Raji (cell line): Measurements from ENCODE around the gene WDR70.

Source experiments
- POLR2A ChIP-seq: IDR thresholded peaks from 2 replicates; pipeline ENCODE4 v1.6.1; 2011; ENCODE audit warnings: low read depth, low read length, control low read depth; ENCODE audit not compliant: insufficient read depth

The WDR70 gene

DNA sequence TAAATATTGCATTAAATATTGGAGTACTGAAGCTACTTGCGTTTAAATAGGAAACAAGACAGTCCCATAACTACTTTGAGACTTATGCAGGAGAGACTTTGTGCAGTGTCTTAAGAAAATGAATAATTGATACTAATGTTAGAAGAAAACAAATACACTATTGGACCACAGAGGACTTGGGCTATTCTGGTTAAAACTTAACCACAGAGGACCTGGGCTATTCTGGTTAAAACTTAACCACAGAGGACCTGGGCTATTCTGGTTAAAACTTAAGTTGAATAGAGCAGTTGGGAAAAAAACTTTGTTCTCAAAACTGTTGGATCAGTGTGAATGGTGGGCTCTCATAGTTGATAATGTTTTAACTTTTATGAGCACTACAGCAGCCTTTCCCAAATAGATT lies 141.7 kb downstream of the WDR70 start:
- TF ChIP-seq POLR2A = no peak

DNA sequence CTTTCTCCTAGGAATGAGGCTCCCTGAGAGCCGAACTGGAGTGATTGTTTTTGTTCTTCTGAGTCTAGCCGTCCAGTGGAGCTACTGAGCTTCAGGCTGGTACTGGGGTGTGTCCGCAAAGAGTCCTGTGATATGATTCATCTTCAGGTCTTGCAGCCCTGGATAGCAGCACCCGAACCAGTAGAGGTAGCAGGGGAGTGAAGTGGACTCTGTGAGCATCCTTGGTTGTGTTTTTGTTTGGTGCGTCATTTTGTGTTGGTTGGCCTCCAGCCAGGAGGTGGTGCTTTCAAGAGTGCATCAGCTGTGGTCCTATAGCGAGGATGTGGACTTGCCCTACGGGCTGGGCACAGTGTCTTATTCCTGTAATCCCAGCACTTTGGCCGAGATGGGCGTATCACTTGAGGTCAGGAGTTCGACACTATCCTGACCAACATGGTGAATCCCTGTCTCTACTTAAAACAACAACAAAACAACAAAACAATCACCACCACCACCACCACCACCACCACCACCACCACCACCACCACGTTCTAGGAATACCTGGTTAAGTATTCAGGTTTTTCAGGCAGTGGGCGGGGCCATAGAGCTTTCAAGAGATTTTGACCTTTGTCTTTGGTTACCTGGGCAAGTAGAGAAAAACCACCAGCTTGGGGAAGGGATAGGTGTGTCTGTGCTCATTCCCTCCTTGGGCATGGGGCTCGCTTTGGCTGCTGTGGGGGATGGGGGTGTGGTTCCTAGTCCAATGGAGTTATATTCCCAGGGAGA lies 154.0 kb downstream of the WDR70 start:
- no peak for TF ChIP-seq POLR2A

- no peak for TF ChIP-seq POLR2A
Measured at GRCh38 chr5:37533851-37534250, 154.7 kb downstream of the WDR70 start.

DNA sequence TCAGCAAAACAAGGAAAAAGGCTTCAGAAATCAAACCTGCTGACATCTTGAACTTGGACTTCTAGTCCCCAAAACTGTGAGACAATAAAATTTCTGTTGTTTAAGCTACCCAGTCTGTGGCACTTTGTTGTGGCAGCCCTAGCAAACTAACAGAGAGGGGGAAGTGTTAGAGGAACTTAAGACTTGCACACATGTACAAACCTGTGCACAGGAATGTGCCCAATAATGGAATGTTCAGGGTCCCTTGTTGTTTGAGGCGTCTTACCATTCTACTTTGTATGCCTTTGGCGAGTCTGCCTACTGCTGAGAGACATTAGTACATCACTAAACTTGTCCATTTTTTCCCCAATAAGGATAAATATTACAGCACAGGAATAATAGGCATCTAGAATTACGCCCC lies 160.3 kb downstream of the WDR70 start:
- TF ChIP-seq POLR2A = no peak

DNA sequence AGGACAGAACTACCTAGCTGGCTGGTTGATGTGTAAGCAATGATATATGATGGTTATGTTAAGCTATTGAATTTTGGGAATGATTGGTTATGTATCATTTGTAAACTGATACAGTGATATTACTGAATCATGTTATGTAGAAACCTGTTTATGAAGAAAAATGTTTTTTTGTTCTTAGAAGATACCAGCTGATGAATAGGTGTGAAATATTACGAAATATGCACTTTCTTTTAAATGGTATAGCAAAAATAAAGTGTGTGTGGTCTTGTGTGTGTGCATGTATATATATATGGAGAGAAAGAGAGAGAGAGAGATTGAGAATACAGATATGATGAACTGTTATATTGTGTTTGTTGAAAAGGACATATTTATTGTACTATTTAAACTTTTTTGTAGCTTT lies 164.1 kb downstream of the WDR70 start:
- TF ChIP-seq POLR2A = no peak

DNA sequence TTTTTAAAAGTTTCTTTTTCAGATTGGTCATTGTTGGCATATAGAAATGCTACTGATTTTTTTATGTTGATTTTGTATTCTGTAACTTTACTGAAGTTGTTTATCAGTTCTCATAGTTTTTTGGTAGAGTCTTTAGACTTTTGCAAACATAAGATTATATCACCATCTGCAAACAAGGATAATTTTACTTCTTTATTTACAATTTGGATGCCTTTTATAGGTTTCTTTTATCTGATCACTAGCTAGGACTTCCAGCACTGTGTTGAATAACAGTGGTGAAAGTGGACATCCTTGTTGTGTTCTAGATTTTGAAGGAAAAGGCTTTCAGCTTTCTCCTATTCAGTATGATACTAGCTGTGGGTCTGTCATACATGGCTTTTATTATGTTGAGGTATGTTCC lies 170.3 kb downstream of the WDR70 start:
- TF ChIP-seq POLR2A = no peak

DNA sequence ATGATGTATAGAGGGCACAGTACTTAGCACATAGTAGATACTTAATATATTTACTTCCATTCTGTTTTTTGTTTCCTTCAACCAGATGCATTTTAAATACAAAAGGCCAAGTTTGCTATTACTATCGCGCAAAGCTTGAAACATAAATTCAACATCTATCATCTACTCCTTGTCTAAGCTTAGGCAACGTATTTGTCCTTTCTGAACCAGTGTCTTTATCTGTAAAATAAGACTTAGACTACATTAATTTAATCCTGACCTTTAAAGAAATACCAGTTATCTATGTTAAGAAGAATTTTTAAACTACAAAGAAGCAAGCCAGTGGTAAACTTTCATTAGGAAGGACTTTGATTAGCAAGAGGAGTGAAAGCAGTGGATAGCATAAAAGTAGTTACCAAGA lies 173.0 kb downstream of the WDR70 start:
- TF ChIP-seq POLR2A = no peak

DNA sequence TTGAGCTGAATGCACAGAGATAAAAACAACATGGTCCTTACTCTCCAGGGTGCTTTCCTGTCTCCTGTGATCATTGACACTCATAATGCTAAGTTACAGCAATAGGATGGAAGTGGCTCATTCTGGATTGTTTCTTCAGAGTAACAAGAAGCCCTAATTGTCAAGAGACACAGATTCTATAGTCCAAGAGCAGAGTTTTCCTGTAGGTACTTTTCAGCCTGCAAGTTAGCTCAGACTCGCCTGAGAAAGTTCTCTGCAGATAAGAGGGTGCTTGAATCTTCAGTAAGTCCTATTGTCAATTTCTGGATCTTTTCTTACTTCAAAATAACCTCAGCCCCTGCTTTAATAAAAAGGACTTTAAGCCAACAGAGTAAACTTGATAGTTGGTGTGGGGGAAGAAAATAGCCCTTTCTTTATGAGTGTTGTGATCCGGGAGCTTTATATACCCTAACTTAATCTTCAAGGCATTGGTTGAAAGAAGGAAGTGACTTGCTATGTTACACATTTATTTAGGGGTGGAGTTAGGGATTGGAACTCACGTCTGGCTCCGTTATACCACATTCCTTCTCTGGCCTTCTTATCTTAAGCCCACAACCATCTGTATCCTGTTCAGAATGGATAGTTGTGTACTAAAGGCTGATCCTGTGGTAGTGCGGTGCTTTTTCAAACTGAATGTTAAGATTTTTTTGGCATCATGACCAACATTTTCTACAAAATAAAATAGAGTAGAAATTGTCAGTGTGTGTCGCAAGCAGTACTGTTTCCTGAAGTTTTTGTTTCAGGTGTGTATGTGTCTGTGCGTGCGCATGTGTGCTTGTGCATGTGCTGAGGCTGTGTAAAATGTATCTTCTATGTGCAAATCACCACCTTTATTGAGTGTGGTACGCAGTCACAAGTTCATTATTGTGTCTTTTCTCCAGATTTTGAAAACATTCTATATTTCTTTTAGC lies 173.9 kb downstream of the WDR70 start:
- no peak for TF ChIP-seq POLR2A

GRCh38 chr5:37553720-37554404 lies 174.7 kb downstream of the WDR70 start:
- no peak for TF ChIP-seq POLR2A

GRCh38 chr5:37554405-37554739 lies 175.3 kb downstream of the WDR70 start:
- TF ChIP-seq POLR2A = no peak

- no peak for TF ChIP-seq POLR2A
Measured at GRCh38 chr5:37554938-37555337, 175.8 kb downstream of the WDR70 start.

DNA sequence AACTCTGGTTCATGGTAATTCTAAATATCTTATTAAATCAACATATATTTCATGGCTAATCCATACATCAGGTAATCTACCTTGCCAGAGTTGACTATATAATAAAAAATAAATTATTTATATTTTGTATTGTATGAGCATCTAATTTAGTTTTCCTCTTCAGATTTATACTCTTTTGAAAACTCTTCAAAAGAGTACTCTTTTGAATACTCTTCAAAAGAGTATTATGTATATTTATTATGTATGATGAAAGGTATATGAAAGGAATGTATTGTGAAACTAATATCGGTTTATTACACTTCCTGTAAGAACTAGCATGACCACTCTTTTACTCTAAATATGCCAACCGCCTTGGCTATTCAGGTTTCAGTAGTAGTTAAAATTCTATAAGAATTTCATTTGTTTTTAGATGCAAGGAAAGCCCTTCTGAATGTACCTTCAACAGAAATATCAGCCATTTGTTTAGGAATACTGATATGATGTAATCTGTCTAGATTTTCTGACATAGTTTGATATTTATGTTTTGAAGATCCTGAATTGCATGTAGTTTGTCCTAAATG lies 178.7 kb downstream of the WDR70 start:
- TF ChIP-seq POLR2A = no peak

DNA sequence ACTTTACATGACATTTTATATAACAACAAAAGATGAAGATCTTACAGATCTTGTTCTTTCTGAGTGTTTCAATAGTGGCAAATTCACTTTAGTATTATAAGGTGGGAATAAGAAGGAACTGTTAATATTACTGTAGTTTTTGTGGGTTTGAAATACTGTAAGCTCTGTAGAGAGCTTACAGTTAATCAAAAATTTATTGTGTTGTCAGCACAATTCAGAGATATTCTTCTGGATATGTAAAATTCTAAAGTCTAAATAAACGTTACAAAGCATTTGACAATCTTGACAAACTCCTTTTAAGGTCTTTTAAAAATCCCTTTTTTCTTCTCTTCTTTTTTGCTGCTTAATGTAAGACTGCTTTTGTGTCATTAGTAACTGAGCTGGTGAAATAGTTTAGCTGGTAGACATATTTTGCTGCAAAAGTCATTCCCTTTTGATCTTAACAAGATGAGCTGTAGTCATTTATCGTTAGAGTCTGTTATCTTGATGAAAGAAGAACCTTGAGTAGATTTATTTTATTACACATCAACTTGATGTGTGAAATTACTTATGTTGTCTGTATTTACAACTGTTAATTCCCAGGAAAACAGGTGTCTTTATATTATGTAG lies 186.0 kb downstream of the WDR70 start:
- TF ChIP-seq POLR2A = no peak

DNA sequence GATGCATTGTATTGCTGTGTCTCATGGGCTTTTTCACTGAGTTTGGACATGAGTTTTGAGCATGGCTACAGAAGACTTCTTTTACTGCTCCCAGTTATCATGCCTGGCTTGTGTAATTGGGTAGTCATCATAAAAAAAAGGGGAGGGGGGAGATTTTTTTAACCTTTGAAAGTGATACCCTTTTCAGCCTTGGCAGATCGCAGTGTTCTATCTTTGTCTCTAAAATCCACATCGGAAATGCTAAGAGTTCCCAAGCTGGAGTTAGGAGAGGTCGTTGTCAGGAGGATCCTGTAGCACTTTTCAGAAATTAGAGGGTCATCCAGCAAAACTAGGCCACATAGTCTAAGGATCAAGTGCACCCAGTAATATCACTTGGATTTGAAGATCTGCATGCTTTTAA lies 188.4 kb downstream of the WDR70 start:
- no peak for TF ChIP-seq POLR2A
